PC-9 (cell line): ENCODE measurements around the gene ATOH8. TPM values are rescaled to one million over a fixed set of nuclear protein-coding genes. Genes with fewer than 3 reads are reported as not detected.

ENCODE experiments used
- BruUV-seq: library from RNA; stranded (reverse); fragments of 400-500 nt; replicated peaks from 2 replicates; lab custom pipeline; 2021; lab: Mats Ljungman, UMichigan
- CTCF ChIA-PET: fragments of 300-600 bp; sonication (Branson Sonifier 250); formaldehyde crosslinking; loops from one replicate; lab custom pipeline; 2022; ENCODE audit warnings: antibody characterized with exemption; lab: Charles Lee
- POLR2A ChIA-PET: fragments of 300-600 bp; sonication (Branson Sonifier 250); formaldehyde crosslinking; loops from one replicate; lab custom pipeline; 2022; ENCODE audit warnings: antibody characterized with exemption; ENCODE audit not compliant: unreplicated experiment; lab: Charles Lee
- DNase-seq, 2 experiments: peaks; one replicate each; pipeline versions ENCODE4 v3.0.0 to v3.0.0-alpha.2; 2015 to 2022; ENCODE audit warnings: mixed read lengths in 1 of 2
- H2AFZ ChIP-seq: fragments of 200-600 bp; sonication (generic); 2 replicates; pipeline ENCODE4 v1.8.1; 2017; ENCODE audit warnings: antibody characterized with exemption
- H3F3A ChIP-seq: fragments of 200-600 bp; sonication (generic); 2 replicates; pipeline ENCODE4 v1.8.1; 2017; ENCODE audit warnings: antibody characterized with exemption, mild to moderate bottlenecking, low read depth; ENCODE audit not compliant: insufficient read depth
- H3K27ac ChIP-seq: fragments of 200-600 bp; sonication (generic); 2 replicates; pipeline ENCODE4 v1.6.1; 2016; ENCODE audit warnings: mixed run types
- H3K27me3 ChIP-seq: fragments of 200-600 bp; sonication (generic); 2 replicates; pipeline ENCODE4 v1.6.1; 2016; ENCODE audit warnings: low read depth, mixed run types; ENCODE audit not compliant: insufficient read depth
- H3K36me3 ChIP-seq: fragments of 200-600 bp; sonication (generic); 2 replicates; pipeline ENCODE4 v1.6.1; 2016; ENCODE audit warnings: low read depth, mixed run types
- H3K4me1 ChIP-seq: fragments of 200-600 bp; sonication (generic); replicated peaks from 2 replicates; pipeline ENCODE4 v1.6.1; 2016; ENCODE audit warnings: mixed run types; ENCODE audit not compliant: insufficient read depth
- H3K4me2 ChIP-seq: fragments of 200-600 bp; sonication (generic); 2 replicates; pipeline ENCODE4 v1.6.1; 2017; ENCODE audit warnings: mixed run types
- H3K4me3 ChIP-seq: fragments of 200-600 bp; sonication (generic); 2 replicates; pipeline ENCODE4 v1.6.1; 2016; ENCODE audit warnings: mixed run types
- H3K79me2 ChIP-seq: fragments of 200-600 bp; sonication (generic); 2 replicates; pipeline ENCODE4 v1.6.1; 2017; ENCODE audit warnings: low read depth, mixed run types
- H3K9me2 ChIP-seq: fragments of 200-600 bp; sonication (generic); 2 replicates; pipeline ENCODE4 v1.8.1; 2017; ENCODE audit warnings: mild to moderate bottlenecking; ENCODE audit not compliant: insufficient read depth
- H3K9me3 ChIP-seq: fragments of 200-600 bp; sonication (generic); 2 replicates; pipeline ENCODE4 v1.8.1; 2016; ENCODE audit warnings: low read depth; ENCODE audit not compliant: insufficient read depth
- H4K20me1 ChIP-seq: fragments of 200-600 bp; sonication (generic); 2 replicates; pipeline ENCODE4 v1.8.1; 2017; ENCODE audit not compliant: insufficient read depth
- CTCF ChIP-seq: fragments of 200-600 bp; sonication (generic); conservative IDR thresholded peaks from 2 replicates; pipeline ENCODE4 v1.6.1; 2017; ENCODE audit warnings: mixed run types, antibody characterized with exemption, mild to moderate bottlenecking, moderate library complexity
- EZH2 ChIP-seq: fragments of 200-600 bp; sonication (generic); IDR thresholded peaks from 2 replicates; pipeline ENCODE4 v1.8.0; 2017; ENCODE audit warnings: antibody characterized with exemption, low read depth
- intact Hi-C: fragments of 100-400 bp; cut with micrococcal nuclease; formaldehyde crosslinking; loops from one replicate; pipeline ENCODE4 v1.10.0; 2022; ENCODE audit not compliant: unreplicated experiment
- total RNA-seq: library from RNA; stranded (reverse); gene quantifications from 2 replicates; pipeline ENCODE4 v1.2.3, GENCODE V29; 2021

The ATOH8 gene
- total RNA-seq, 1 experiment from 2014 or later: not detected

- no peak overlapping the region for H2AFZ ChIP-seq
- TF ChIP-seq CTCF: no peak
- no peak for TF ChIP-seq EZH2
- no peaks in the 10 kb centered on the region for H3K36me3 ChIP-seq
- no peak overlapping the region for H3K27ac ChIP-seq
- H3K4me3 ChIP-seq: no peak overlapping the region
- no peak overlapping the region for H3K4me2 ChIP-seq
- H3F3A ChIP-seq: peaks cover 6% of the 10 kb centered on the region; the same call in 1 of the 2 replicates
- ChIA-PET CTCF (no interaction called here), POLR2A (interaction anchor here (0.7 kb wide), 1 partner anchor 17 kb away, joined by 4 read pairs; no protein-coding TSS in a partner anchor)
- no peaks in the 10 kb centered on the region for H4K20me1 ChIP-seq
- H3K27me3 ChIP-seq: no peaks in the 10 kb centered on the region; the same call in 1 of the 2 replicates
- no TSS peak for BruUV-seq
- no peak for DNase-seq
- no peaks in the 10 kb centered on the region for H3K9me3 ChIP-seq
- no peaks in the 10 kb centered on the region for H3K79me2 ChIP-seq
- peaks cover 18% of the 10 kb centered on the region for H3K4me1 ChIP-seq
- no peaks in the 10 kb centered on the region for H3K9me2 ChIP-seq
- intact Hi-C loops: no loop called here
Observed at GRCh38 chr2:85761946-85762345, 8.2 kb downstream of the ATOH8 start.

GRCh38 chr2:85763132-85763531, 9.3 kb downstream of the ATOH8 start:
- peak in 1 of 2 experiments; percentile 51 for DNase-seq
- H3F3A ChIP-seq: peaks cover 6% of the 10 kb centered on the region; the same call in 1 of the 2 replicates
- H4K20me1 ChIP-seq: no peaks in the 10 kb centered on the region
- BruUV-seq: no TSS peak
- ChIA-PET CTCF (interaction anchor here (0.6 kb wide), 1 partner anchor 79 kb away, joined by 7 read pairs; no protein-coding TSS in a partner anchor), POLR2A (no interaction called here)
- H3K36me3 ChIP-seq: no peaks in the 10 kb centered on the region
- H3K9me3 ChIP-seq: no peaks in the 10 kb centered on the region
- intact Hi-C loops: no loop called here
- peaks cover 18% of the 10 kb centered on the region for H3K4me1 ChIP-seq
- H3K27ac ChIP-seq: no peak overlapping the region
- TF ChIP-seq CTCF (no peak), EZH2 (no peak)
- H3K4me2 ChIP-seq: 0 out of 2 replicates have a peak overlapping the region, but pooled peaks have one; percentile 3
- H2AFZ ChIP-seq: no peak overlapping the region
- H3K4me3 ChIP-seq: no peak overlapping the region
- no peaks in the 10 kb centered on the region for H3K79me2 ChIP-seq
- H3K9me2 ChIP-seq: no peaks in the 10 kb centered on the region
- no peaks in the 10 kb centered on the region; the same call in 1 of the 2 replicates for H3K27me3 ChIP-seq

- no peak for TF ChIP-seq CTCF
- no peak for TF ChIP-seq EZH2
- H3K9me2 ChIP-seq: no peaks in the 10 kb centered on the region
- no TSS peak for BruUV-seq
- H2AFZ ChIP-seq: no peak overlapping the region
- no peaks in the 10 kb centered on the region; the same call in 1 of the 2 replicates for H3K27me3 ChIP-seq
- H3K4me3 ChIP-seq: no peak overlapping the region
- no peaks in the 10 kb centered on the region for H3K9me3 ChIP-seq
- DNase-seq: no peak
- intact Hi-C loops: no loop called here
- no peaks in the 10 kb centered on the region for H4K20me1 ChIP-seq
- no peak overlapping the region for H3K4me2 ChIP-seq
- ChIA-PET CTCF (interaction anchor here (0.6 kb wide), 1 partner anchor 80 kb away, joined by 7 read pairs; no protein-coding TSS in a partner anchor), POLR2A (no interaction called here)
- H3K79me2 ChIP-seq: no peaks in the 10 kb centered on the region
- peaks cover 8% of the 10 kb centered on the region; the same call in 1 of the 2 replicates for H3F3A ChIP-seq
- H3K4me1 ChIP-seq: peaks cover 18% of the 10 kb centered on the region
- H3K27ac ChIP-seq: no peak overlapping the region
- H3K36me3 ChIP-seq: no peaks in the 10 kb centered on the region
Observed at GRCh38 chr2:85763831-85764230, 10.0 kb downstream of the ATOH8 start.
